Measurements from ENCODE around the gene NET1. TPM values are rescaled to one million over a fixed set of nuclear protein-coding genes. Genes with fewer than 3 reads are reported as not detected.

NET1 gene
- total RNA-seq, 2 donors from 2014 or later, result 174 to 455 TPM

DNA sequence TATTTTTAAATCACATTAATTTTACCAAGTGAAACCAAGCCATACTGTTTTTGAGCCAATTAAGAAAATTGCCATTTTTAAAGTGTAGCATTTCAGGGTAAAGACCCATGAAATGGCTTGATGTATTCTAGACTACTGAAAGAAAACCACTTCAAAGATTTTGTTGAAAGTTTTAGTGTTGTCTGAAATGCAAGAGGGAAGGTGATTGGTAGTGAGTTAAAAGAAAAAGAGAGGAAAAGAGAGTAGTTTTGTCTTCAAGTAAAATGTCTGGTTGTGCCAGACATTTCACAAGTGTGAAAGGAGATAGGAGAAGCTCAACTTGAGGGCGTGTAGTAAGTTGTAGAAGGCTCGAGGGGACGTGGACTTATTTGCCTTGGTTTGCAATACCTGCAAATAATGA, 45.4 kb downstream of the NET1 start:
- no peaks in the 10 kb centered on the region for H3K27me3 ChIP-seq
- no peaks in the 10 kb centered on the region for H3K9me3 ChIP-seq
- peaks cover 29% of the 10 kb centered on the region for H3K36me3 ChIP-seq
- TF ChIP-seq, protein P1, sequence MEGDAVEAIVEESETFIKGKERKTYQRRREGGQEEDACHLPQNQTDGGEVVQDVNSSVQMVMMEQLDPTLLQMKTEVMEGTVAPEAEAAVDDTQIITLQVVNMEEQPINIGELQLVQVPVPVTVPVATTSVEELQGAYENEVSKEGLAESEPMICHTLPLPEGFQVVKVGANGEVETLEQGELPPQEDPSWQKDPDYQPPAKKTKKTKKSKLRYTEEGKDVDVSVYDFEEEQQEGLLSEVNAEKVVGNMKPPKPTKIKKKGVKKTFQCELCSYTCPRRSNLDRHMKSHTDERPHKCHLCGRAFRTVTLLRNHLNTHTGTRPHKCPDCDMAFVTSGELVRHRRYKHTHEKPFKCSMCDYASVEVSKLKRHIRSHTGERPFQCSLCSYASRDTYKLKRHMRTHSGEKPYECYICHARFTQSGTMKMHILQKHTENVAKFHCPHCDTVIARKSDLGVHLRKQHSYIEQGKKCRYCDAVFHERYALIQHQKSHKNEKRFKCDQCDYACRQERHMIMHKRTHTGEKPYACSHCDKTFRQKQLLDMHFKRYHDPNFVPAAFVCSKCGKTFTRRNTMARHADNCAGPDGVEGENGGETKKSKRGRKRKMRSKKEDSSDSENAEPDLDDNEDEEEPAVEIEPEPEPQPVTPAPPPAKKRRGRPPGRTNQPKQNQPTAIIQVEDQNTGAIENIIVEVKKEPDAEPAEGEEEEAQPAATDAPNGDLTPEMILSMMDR (IDR thresholded peaks at IDR 0.05), result no peak
- no peak for DNase-seq
- H3K4me1 ChIP-seq, result no peaks in the 10 kb centered on the region
- intact Hi-C loops (cut with DNase I), result no loop called here
- no peak overlapping the region for H3K4me3 ChIP-seq
- H3K9ac ChIP-seq (ENCODE audit: low read depth in 2 of 2, low read length in 2 of 2), result no peak overlapping the region
- no peak overlapping the region for H3K27ac ChIP-seq

DNA sequence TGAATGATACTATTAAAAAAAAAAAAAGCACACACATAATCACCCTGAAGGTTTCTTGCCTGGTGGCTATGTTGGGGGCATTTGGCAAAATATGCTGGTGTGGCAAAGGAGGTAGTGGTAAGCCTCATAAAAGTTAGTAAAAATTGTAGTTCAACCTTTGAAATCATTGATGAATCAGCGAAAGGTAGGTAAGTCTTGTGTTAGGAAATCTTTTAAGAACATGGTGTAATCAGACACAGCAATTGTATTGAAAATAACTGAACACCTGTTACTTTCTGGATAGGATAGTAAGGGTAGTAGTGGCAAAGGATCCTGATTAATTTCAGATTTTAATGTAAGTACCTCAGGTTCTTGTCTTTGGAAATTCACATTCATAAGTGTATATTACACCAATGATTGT, 46.1 kb downstream of the NET1 start:
- H3K4me3 ChIP-seq, result no peak overlapping the region
- intact Hi-C loops (cut with DNase I), result no loop called here
- H3K9ac ChIP-seq (ENCODE audit: low read depth in 2 of 2, low read length in 2 of 2), result no peak overlapping the region
- H3K36me3 ChIP-seq, result peaks cover 24% of the 10 kb centered on the region
- no peaks in the 10 kb centered on the region for H3K9me3 ChIP-seq
- H3K4me1 ChIP-seq, result no peaks in the 10 kb centered on the region
- H3K27me3 ChIP-seq, result no peaks in the 10 kb centered on the region
- no peak overlapping the region for H3K27ac ChIP-seq
- TF ChIP-seq, protein P1 (IDR thresholded peaks at IDR 0.05), result no peak
- DNase-seq, result no peak

DNA sequence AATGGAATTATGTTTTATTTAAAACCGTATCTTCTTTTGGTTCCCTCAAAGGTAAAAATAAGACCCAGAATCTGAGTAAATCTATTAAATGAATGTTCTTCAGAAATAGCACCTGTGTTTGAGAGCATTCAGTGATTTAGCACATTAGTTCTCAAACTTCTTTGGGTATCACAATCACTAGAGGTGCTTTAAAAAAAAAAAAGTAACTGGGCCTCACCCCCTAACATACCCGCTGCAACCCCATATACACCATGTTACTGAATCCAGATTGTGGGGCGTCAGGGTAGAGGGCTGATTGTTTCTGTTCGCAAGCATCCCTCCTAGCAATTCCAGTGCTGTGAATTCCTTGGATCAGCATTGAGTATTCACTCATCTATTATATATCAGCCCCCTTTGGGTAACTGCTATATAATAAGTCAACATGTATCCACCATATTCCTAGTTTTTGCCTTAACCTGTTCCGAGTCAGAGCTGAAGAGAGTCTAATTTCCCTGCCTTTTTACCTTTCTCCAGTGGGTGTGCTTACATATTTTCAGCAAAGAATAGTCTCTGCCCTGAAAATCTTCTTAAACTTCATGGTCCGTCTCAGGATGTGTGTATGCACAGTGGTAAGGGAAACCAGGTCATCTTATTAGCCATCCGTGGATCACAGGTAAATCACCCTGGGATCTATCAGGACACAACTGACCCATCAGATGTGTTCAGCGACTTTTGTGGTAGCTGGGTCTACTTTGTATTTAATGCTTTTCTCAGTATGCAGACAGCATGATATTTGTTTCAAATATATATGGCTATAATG, 46.8 kb downstream of the NET1 start:
- Histone ChIP-seq H3K27ac (no peak overlapping the region), H3K4me1 (no peaks in the 10 kb centered on the region)

DNA sequence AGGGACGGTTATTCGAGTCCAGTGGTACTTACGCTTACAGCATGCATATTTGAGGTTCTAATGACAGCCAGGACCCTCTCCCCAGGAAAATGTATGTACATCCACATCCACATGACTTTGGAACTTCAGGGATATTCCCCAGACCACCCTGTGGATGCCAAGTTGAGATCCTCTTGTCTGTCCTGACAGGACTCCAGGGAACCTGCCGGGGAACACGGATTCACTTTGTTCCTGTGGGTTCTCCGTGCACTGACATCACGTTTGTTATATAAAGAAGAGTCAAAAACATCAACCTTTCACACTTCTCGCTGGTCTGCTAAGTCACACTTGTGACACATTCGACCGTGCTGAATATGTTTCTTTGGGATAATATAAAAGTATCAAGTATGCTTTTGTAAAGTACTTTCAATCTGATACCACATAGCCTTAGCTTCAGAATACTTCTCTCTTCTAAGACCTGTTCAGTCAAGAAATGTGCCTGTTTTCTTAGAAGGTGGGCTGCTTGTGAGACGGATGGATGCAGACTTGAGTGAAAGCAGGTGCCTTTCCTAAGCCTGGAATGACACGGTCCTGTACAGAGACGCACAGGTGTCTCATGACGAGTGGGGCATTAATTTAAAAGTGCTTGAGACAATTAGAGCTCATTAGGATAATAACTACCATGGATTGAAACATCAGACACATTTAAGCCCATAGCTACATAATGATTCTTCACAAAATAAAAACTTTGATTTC, 48.3 kb downstream of the NET1 start:
- intact Hi-C loops (cut with DNase I), result no loop called here
- Histone ChIP-seq H3K9ac (ENCODE audit: low read depth in 2 of 2, low read length in 2 of 2) (no peak overlapping the region), H3K4me1 (no peaks in the 10 kb centered on the region), H3K27me3 (no peaks in the 10 kb centered on the region), H3K36me3 (peaks cover 10% of the 10 kb centered on the region), H3K4me3 (no peak overlapping the region), H3K27ac (no peak overlapping the region), H3K9me3 (no peaks in the 10 kb centered on the region)
- TF ChIP-seq, protein P1 (IDR thresholded peaks at IDR 0.05), result no peak
- DNase-seq, result peak; percentile 8

More for the DNA sequence above, 46.8 kb downstream of the NET1 start:
- Histone ChIP-seq H3K9ac (ENCODE audit: low read depth in 2 of 2, low read length in 2 of 2) (no peak overlapping the region), H3K4me3 (no peak overlapping the region), H3K27me3 (no peaks in the 10 kb centered on the region), H3K9me3 (no peaks in the 10 kb centered on the region), H3K36me3 (peaks cover 21% of the 10 kb centered on the region)
- intact Hi-C loops (cut with DNase I), result no loop called here
- no peak for DNase-seq
- TF ChIP-seq, protein P1 (IDR thresholded peaks at IDR 0.05), result no peak

DNA sequence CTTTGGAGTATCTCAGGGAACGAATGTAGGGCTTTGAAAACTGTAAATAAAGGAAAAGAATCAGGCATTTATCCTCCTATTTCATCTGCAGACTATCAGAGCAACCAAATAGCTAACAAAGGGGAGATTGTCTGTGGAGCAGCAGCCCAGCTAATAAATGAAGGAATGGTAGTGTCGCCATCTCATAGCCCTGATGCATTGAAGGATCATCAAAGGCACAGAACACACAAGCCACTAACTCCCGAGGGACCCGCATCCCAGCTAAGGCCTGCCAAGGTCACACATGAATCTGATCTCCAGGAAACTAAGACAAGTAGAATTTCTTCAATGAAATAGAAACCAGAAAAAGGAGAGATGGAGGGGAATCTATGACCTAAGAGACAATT, 48.8 kb downstream of the NET1 start:
- Histone ChIP-seq H3K27me3 (no peaks in the 10 kb centered on the region), H3K4me1 (peaks cover 3% of the 10 kb centered on the region), H3K9ac (ENCODE audit: low read depth in 2 of 2, low read length in 2 of 2) (no peak overlapping the region), H3K36me3 (peaks cover 6% of the 10 kb centered on the region), H3K27ac (no peak overlapping the region), H3K4me3 (no peak overlapping the region), H3K9me3 (no peaks in the 10 kb centered on the region)
- DNase-seq, result peak; percentile 15
- intact Hi-C loops (cut with DNase I), result no loop called here
- TF ChIP-seq, protein P1 (IDR thresholded peaks at IDR 0.05), result no peak
